Keratinocyte (primary cell): ENCODE measurements around the gene UQCRH. TPM values are rescaled to one million over a fixed set of nuclear protein-coding genes. Genes with fewer than 3 reads are reported as not detected.

ENCODE experiments used
- DNase-seq: peaks from one replicate; pipeline ENCODE4 v3.0.0-alpha.2; 2011; ENCODE audit warnings: low read depth, missing footprints, low spot score
- FAIRE-seq: peaks from 2 replicates; lab custom pipeline; 2011; peaks lifted over from hg19 to GRCh38; lab: Jason Lieb, UNC
- H2AFZ ChIP-seq: 2 replicates; pipeline ENCODE4 v1.6.0; 2012; ENCODE audit warnings: low read length, control low read depth, inconsistent platforms; ENCODE audit not compliant: control insufficient read depth
- H3K27ac ChIP-seq: 2 replicates; pipeline ENCODE4 v1.5.1; 2011; ENCODE audit warnings: low read length; ENCODE audit not compliant: control insufficient read depth, insufficient read depth
- H3K27me3 ChIP-seq: 3 replicates; pipeline ENCODE4 v1.6.0; 2011; ENCODE audit warnings: low read length; ENCODE audit not compliant: control insufficient read depth, insufficient read depth; ENCODE audit errors: extremely low read depth
- H3K36me3 ChIP-seq, 2 experiments: 2 replicates in 1 of 2; 3 replicates in 1 of 2; pipeline ENCODE4 v1.5.1; 2011; ENCODE audit warnings: low read length in 2 of 2, mild to moderate bottlenecking in 1 of 2; ENCODE audit not compliant: control insufficient read depth in 2 of 2, insufficient read depth in 2 of 2; ENCODE audit errors: extremely low read depth in 1 of 2
- H3K4me1 ChIP-seq: 3 replicates; pipeline ENCODE4 v1.5.1; 2011; ENCODE audit warnings: low read length; ENCODE audit not compliant: control insufficient read depth, insufficient read depth; ENCODE audit errors: extremely low read depth
- H3K4me2 ChIP-seq: 3 replicates; pipeline ENCODE4 v1.6.0; 2011; ENCODE audit warnings: low read depth, low read length; ENCODE audit not compliant: control insufficient read depth, insufficient read depth; ENCODE audit errors: extremely low read depth
- H3K4me3 ChIP-seq, 3 experiments: fragments of 200-600 bp in 1 of 3; sonication (generic) in 1 of 3; 2 replicates in 2 of 3; 3 replicates in 1 of 3; pipeline ENCODE4 v1.5.1; 2011 to 2016; ENCODE audit warnings: low read length in 3 of 3, mild to moderate bottlenecking in 3 of 3, control low read depth in 2 of 3, inconsistent platforms in 1 of 3, low read depth in 1 of 3, mixed read lengths in 1 of 3, mixed run types in 1 of 3, moderate library complexity in 1 of 3; ENCODE audit not compliant: control insufficient read depth in 2 of 3, insufficient read depth in 2 of 3; ENCODE audit errors: extremely low read depth in 1 of 3
- H3K79me2 ChIP-seq: 2 replicates; pipeline ENCODE4 v1.6.0; 2012; ENCODE audit warnings: low read length; ENCODE audit not compliant: control insufficient read depth, insufficient read depth
- H3K9ac ChIP-seq: 3 replicates; pipeline ENCODE4 v1.6.0; 2011; ENCODE audit warnings: low read length; ENCODE audit not compliant: control insufficient read depth, insufficient read depth; ENCODE audit errors: extremely low read depth
- H3K9me1 ChIP-seq: 3 replicates; pipeline ENCODE4 v1.6.0; 2011; ENCODE audit warnings: low read length; ENCODE audit not compliant: control insufficient read depth, insufficient read depth; ENCODE audit errors: extremely low read depth
- H3K9me3 ChIP-seq: 2 replicates; pipeline ENCODE4 v1.5.1; 2012; ENCODE audit warnings: low read depth, low read length; ENCODE audit not compliant: control insufficient read depth
- H4K20me1 ChIP-seq: 3 replicates; pipeline ENCODE4 v1.6.0; 2011; ENCODE audit warnings: low read length; ENCODE audit not compliant: control insufficient read depth, insufficient read depth; ENCODE audit errors: extremely low read depth
- CTCF ChIP-seq, 3 experiments: IDR thresholded peaks in 1 of 3; conservative IDR thresholded peaks in 1 of 3; optimal IDR thresholded peaks in 1 of 3; 2 replicates in 2 of 3; 3 replicates in 1 of 3; pipeline versions ENCODE3 to v1.5.1; 2011; ENCODE audit warnings: low read length in 3 of 3, mild to moderate bottlenecking in 3 of 3, moderate library complexity in 2 of 3, control low read depth in 1 of 3, inconsistent platforms in 1 of 3; ENCODE audit not compliant: insufficient read depth in 2 of 3; ENCODE audit errors: extremely low read depth in 1 of 3
- EZH2 ChIP-seq: IDR thresholded peaks from one replicate; pipeline ENCODE4 v1.6.1; 2012; ENCODE audit warnings: inconsistent platforms, mild to moderate bottlenecking, low read length, moderate library complexity
- dilution Hi-C: fragments of 300-500 bp; cut with MboI; formaldehyde crosslinking; loops from one replicate; pipeline ENCODE4 v1.7.0; 2020; ENCODE audit warnings: low sequenced_read_pairs; ENCODE audit not compliant: extremely low pct_ligation_motif_present
- polyA plus RNA-seq, 5 experiments: library from polyadenylated mRNA; depleted of rRNA in 3 of 5; stranded (reverse) in 3 of 5; stranded (forward) in 1 of 5; unstranded in 1 of 5; fragments of >200 nt; gene quantifications; 1 replicate in 1 of 5; 2 replicates in 3 of 5; 3 replicates in 1 of 5; pipeline versions ENCODE4 v1.2.1 to v1.2.3, GENCODE V29; 2011 to 2012; ENCODE audit warnings: missing spikeins in 2 of 5, low read depth in 1 of 5, low replicate concordance in 1 of 5

Gene UQCRH
- polyA plus RNA-seq, 1 donor (not counting 4 experiments of a cell fraction or from before 2014, with no cell fraction given): 970 TPM

GRCh38 chr1:46289134-46289494 is 14.4 kb upstream of the UQCRH start:
- TF ChIP-seq EZH2 (no peak), CTCF (optimal IDR thresholded peaks at IDR 0.05 in 1 of 3, IDR thresholded peaks at IDR 0.05 in 1 of 3, conservative IDR thresholded peaks at IDR 0.05 in 1 of 3; ENCODE audit: extremely low read depth in 1 of 3, insufficient read depth in 2 of 3, low read length in 3 of 3) (no peak)
- H3K4me2 ChIP-seq: peak overlapping the region; percentile 23
- H3K9ac ChIP-seq: no peak overlapping the region
- no peaks in the 10 kb centered on the region for H3K79me2 ChIP-seq
- DNase-seq (no peak), FAIRE-seq (no peak)
- no peaks in the 10 kb centered on the region for H3K27me3 ChIP-seq
- no peak overlapping the region for H3K4me3 ChIP-seq
- no peak overlapping the region for H2AFZ ChIP-seq
- no peaks in the 10 kb centered on the region for H3K9me3 ChIP-seq
- H4K20me1 ChIP-seq: no peaks in the 10 kb centered on the region
- dilution Hi-C loops: no loop called here
- peaks cover 19% of the 10 kb centered on the region for H3K4me1 ChIP-seq
- H3K36me3 ChIP-seq: peaks cover 17 to 23% of the 10 kb centered on the region in 2 experiments
- peak overlapping the region; percentile 66 for H3K27ac ChIP-seq
- H3K9me1 ChIP-seq: peaks cover 2% of the 10 kb centered on the region

GRCh38 chr1:46289976-46290375 is 13.5 kb upstream of the UQCRH start:
- H3K9me3 ChIP-seq: no peaks in the 10 kb centered on the region
- H3K4me3 ChIP-seq: no peak overlapping the region
- H3K4me1 ChIP-seq: peaks cover 19% of the 10 kb centered on the region
- dilution Hi-C loops: no loop called here
- H3K79me2 ChIP-seq: no peaks in the 10 kb centered on the region
- H2AFZ ChIP-seq: no peak overlapping the region
- FAIRE-seq: no peak
- H3K27me3 ChIP-seq: no peaks in the 10 kb centered on the region
- no peak overlapping the region for H3K9ac ChIP-seq
- H3K4me2 ChIP-seq: no peak overlapping the region
- H4K20me1 ChIP-seq: no peaks in the 10 kb centered on the region
- peaks cover 14 to 18% of the 10 kb centered on the region in 2 experiments for H3K36me3 ChIP-seq
- peaks cover 2% of the 10 kb centered on the region for H3K9me1 ChIP-seq
- no peak for DNase-seq
- no peak overlapping the region for H3K27ac ChIP-seq
- TF ChIP-seq CTCF (optimal IDR thresholded peaks at IDR 0.05 in 1 of 3, IDR thresholded peaks at IDR 0.05 in 1 of 3, conservative IDR thresholded peaks at IDR 0.05 in 1 of 3; ENCODE audit: extremely low read depth in 1 of 3, insufficient read depth in 2 of 3, low read length in 3 of 3): no peak
- no peak for TF ChIP-seq EZH2
